Measurements from ENCODE around the gene PPP1R8.
A peak's percentile ranks its signal among the peaks of the same experiment; 100 is the strongest.
"Not testable (repeated sequence)": the region's sequence is repeated elsewhere in the genome, so short reads cannot be mapped to it uniquely, and the experiment has no call there.

The PPP1R8 gene

GRCh38 chr1:27855085-27855484 lies 24.5 kb downstream of the PPP1R8 start:
- no peak for TF ChIP-seq CTCF (conservative IDR thresholded peaks at IDR 0.05; ENCODE audit: low read depth)
- no peak for DNase-seq (ENCODE audit: low spot score)
- CTCF ChIA-PET = no interaction called here
- POLR2A ChIA-PET (ENCODE audit: low non-redundant PET) = no interaction called here
- no peak overlapping the region for H3K27ac ChIP-seq

GRCh38 chr1:27856561-27857343 lies 26.2 kb downstream of the PPP1R8 start:
- ChIA-PET POLR2A (ENCODE audit: low non-redundant PET) (no interaction called here), CTCF (interaction anchor here (1.0 to 2.3 kb wide), 5 partner anchors 15 to 235 kb away, joined by 3 to 26 read pairs (median 6); no protein-coding TSS in a partner anchor)
- TF ChIP-seq CTCF (conservative IDR thresholded peaks at IDR 0.05; ENCODE audit: low read depth) = no peak
- no peak overlapping the region for H3K27ac ChIP-seq
- no peak for DNase-seq (ENCODE audit: low spot score)

- POLR2A ChIA-PET (ENCODE audit: low non-redundant PET); H3K27ac ChIP-seq; DNase-seq (ENCODE audit: low spot score): not testable (repeated sequence)
- CTCF ChIA-PET = interaction anchor here (0.6 to 2.3 kb wide), 21 partner anchors 8 to 1283 kb away, joined by 3 to 26 read pairs (median 4); no protein-coding TSS in a partner anchor
These were observed 27.0 kb downstream of the PPP1R8 start for GRCh38 chr1:27857552-27857951.

GRCh38 chr1:27858072-27858948 lies 27.7 kb downstream of the PPP1R8 start:
- peak; percentile 81 for DNase-seq (ENCODE audit: low spot score)
- CTCF ChIA-PET = interaction anchor here (0.6 to 2.3 kb wide), 24 partner anchors 9 to 1282 kb away, joined by 3 to 26 read pairs (median 4); no protein-coding TSS in a partner anchor
- POLR2A ChIA-PET (ENCODE audit: low non-redundant PET) = no interaction called here
- H3K27ac ChIP-seq = peak overlapping the region; percentile 33
- TF ChIP-seq CTCF (conservative IDR thresholded peaks at IDR 0.05; ENCODE audit: low read depth) = peak; percentile 94

- ChIA-PET CTCF (interaction anchor here (0.6 to 2.3 kb wide), 6 partner anchors 10 to 354 kb away, joined by 3 to 26 read pairs (median 6); no protein-coding TSS in a partner anchor), POLR2A (ENCODE audit: low non-redundant PET) (no interaction called here)
- peak overlapping the region; percentile 33 for H3K27ac ChIP-seq
- no peak for TF ChIP-seq CTCF (conservative IDR thresholded peaks at IDR 0.05; ENCODE audit: low read depth)
- no peak for DNase-seq (ENCODE audit: low spot score)
These were observed 28.5 kb downstream of the PPP1R8 start for GRCh38 chr1:27858949-27859576.

GRCh38 chr1:27861436-27861835 lies 30.9 kb downstream of the PPP1R8 start:
- DNase-seq (ENCODE audit: low spot score) = no peak
- no peak overlapping the region for H3K27ac ChIP-seq
- CTCF ChIA-PET = no interaction called here
- POLR2A ChIA-PET (ENCODE audit: low non-redundant PET) = no interaction called here
- no peak for TF ChIP-seq CTCF (conservative IDR thresholded peaks at IDR 0.05; ENCODE audit: low read depth)
